SK-N-SH (cell line): Measurements from ENCODE around the gene CLINT1. TPM values are rescaled to one million over a fixed set of nuclear protein-coding genes. Genes with fewer than 3 reads are reported as not detected.

ENCODE experiments used
- CTCF ChIA-PET: fragments of 300-600, 350-600 bp; formaldehyde crosslinking; extraction: SDS; loops from one replicate; lab custom pipeline; 2021; lab: Yijun Ruan, JAX
- POLR2A ChIA-PET: fragments of 350-600 bp; sonication (Branson Sonifier 250); formaldehyde crosslinking; extraction: SDS; loops from one replicate; lab custom pipeline; 2020; ENCODE audit warnings: antibody characterized with exemption, inconsistent platforms; lab: Yijun Ruan, JAX
- DNase-seq: peaks from one replicate; pipeline ENCODE4 v3.0.0; 2012
- H2AFZ ChIP-seq: fragments of 200-600 bp; sonication (generic); 2 replicates; pipeline ENCODE4 v1.8.1; 2016; ENCODE audit warnings: antibody characterized with exemption, mild to moderate bottlenecking, low read depth
- H3F3A ChIP-seq: fragments of 200-600 bp; sonication (generic); replicated peaks from 2 replicates; pipeline ENCODE3; 2016; ENCODE audit warnings: antibody characterized with exemption, mild to moderate bottlenecking; ENCODE audit not compliant: insufficient read depth
- H3K27ac ChIP-seq, 2 experiments: fragments of 200-500 bp in 1 of 2; fragments of 200-600 bp in 1 of 2; sonication (Bioruptor generic) in 1 of 2; sonication (generic), shearing (Covaris generic) in 1 of 2; 2 replicates each; pipeline versions ENCODE4 v1.5.1 to v1.6.1; 2014 to 2016; ENCODE audit warnings: low read depth in 2 of 2, inconsistent platforms in 1 of 2, low read length in 1 of 2, mild to moderate bottlenecking in 1 of 2, mixed read lengths in 1 of 2
- H3K27me3 ChIP-seq: fragments of 200-600 bp; sonication (generic), shearing (Covaris generic); 2 replicates; pipeline ENCODE4 v1.6.1; 2016; ENCODE audit warnings: mixed run types; ENCODE audit not compliant: insufficient read depth
- H3K36me3 ChIP-seq, 2 experiments: fragments of 200-500 bp in 1 of 2; fragments of 200-600 bp in 1 of 2; sonication (Bioruptor generic) in 1 of 2; sonication (generic) in 1 of 2; replicated peaks in 1 of 2; 2 replicates each; pipeline versions ENCODE3 to v1.5.1; 2014 to 2016; ENCODE audit warnings: low read length in 1 of 2, mild to moderate bottlenecking in 1 of 2; ENCODE audit not compliant: insufficient read depth in 2 of 2, control insufficient read depth in 1 of 2
- H3K4me1 ChIP-seq, 2 experiments: fragments of 200-500 bp in 1 of 2; fragments of 200-600 bp in 1 of 2; sonication (Bioruptor generic) in 1 of 2; sonication (generic), shearing (Covaris generic) in 1 of 2; 2 replicates each; pipeline versions ENCODE4 v1.5.1 to v1.6.1; 2014 to 2016; ENCODE audit warnings: low read depth in 1 of 2, low read length in 1 of 2, mixed run types in 1 of 2; ENCODE audit not compliant: insufficient read depth in 2 of 2, control insufficient read depth in 1 of 2
- H3K4me2 ChIP-seq: fragments of 200-600 bp; sonication (generic), shearing (Covaris generic); 2 replicates; pipeline ENCODE4 v1.6.1; 2017; ENCODE audit warnings: mixed run types
- H3K4me3 ChIP-seq, 2 experiments: fragments of 200-500 bp in 1 of 2; fragments of 200-600 bp in 1 of 2; sonication (Bioruptor generic) in 1 of 2; sonication (generic), shearing (Covaris generic) in 1 of 2; 2 replicates each; pipeline versions ENCODE4 v1.5.1 to v1.8.1; 2014 to 2016; ENCODE audit warnings: low read depth in 2 of 2, inconsistent platforms in 1 of 2, low read length in 1 of 2, mild to moderate bottlenecking in 1 of 2, mixed read lengths in 1 of 2, moderate library complexity in 1 of 2
- H3K79me2 ChIP-seq: fragments of 200-600 bp; sonication (generic); 2 replicates; pipeline ENCODE4 v1.8.1; 2017; ENCODE audit warnings: mild to moderate bottlenecking; ENCODE audit not compliant: insufficient read depth
- H3K9ac ChIP-seq: fragments of 200-600 bp; sonication (generic); 2 replicates; pipeline ENCODE4 v1.6.1; 2017; ENCODE audit warnings: mixed run types
- H3K9me2 ChIP-seq: fragments of 200-600 bp; sonication (generic); 2 replicates; pipeline ENCODE4 v1.6.1; 2017; ENCODE audit warnings: mixed run types
- H3K9me3 ChIP-seq: fragments of 200-600 bp; sonication (generic); 2 replicates; pipeline ENCODE4 v1.6.1; 2017; ENCODE audit warnings: mixed run types, mild to moderate bottlenecking, moderate library complexity
- H4K20me1 ChIP-seq: fragments of 200-600 bp; sonication (generic); 2 replicates; pipeline ENCODE4 v1.6.1; 2017; ENCODE audit warnings: mild to moderate bottlenecking, mixed run types; ENCODE audit not compliant: insufficient read depth
- CHD2 ChIP-seq: fragments of 150-350 bp; IDR thresholded peaks from 2 replicates; pipeline ENCODE4 v1.6.1; 2018; ENCODE audit warnings: low read length; ENCODE audit not compliant: partially characterized antibody
- CTCF ChIP-seq: fragments of 200-600 bp; sonication (generic); IDR thresholded peaks from 2 replicates; pipeline ENCODE4 v1.6.1; 2017; ENCODE audit warnings: antibody characterized with exemption, mild to moderate bottlenecking, moderate library complexity
- GABPA ChIP-seq: IDR thresholded peaks from 2 replicates; pipeline ENCODE4 v1.4.0; 2012; ENCODE audit warnings: low read depth, mild to moderate bottlenecking
- MXI1 ChIP-seq: IDR thresholded peaks from 2 replicates; pipeline ENCODE4 v1.6.1; 2012; ENCODE audit warnings: mild to moderate bottlenecking, low read depth, low read length, improper control_type of control experiment
- NRF1 ChIP-seq: IDR thresholded peaks from 2 replicates; pipeline ENCODE4 v1.6.1; 2012; ENCODE audit warnings: low read depth, mild to moderate bottlenecking, low read length
- RCOR1 ChIP-seq: fragments of 150-350 bp; IDR thresholded peaks from 2 replicates; pipeline ENCODE4 v1.6.1; 2017; ENCODE audit warnings: antibody characterized with exemption, low read length
- SMC3 ChIP-seq: IDR thresholded peaks from 2 replicates; pipeline ENCODE4 v1.6.1; 2012; ENCODE audit warnings: low read depth, low read length, improper control_type of control experiment
- TCF12 ChIP-seq: IDR thresholded peaks from 2 replicates; pipeline ENCODE4 v1.4.0; 2012
- WGBS: methylation state at CpG from one replicate; pipeline ENCODE4 v1.1.6; 2017; ENCODE audit warnings: low lambda C conversion rate; 5-methylcytosine and 5-hydroxymethylcytosine counted together
- polyA plus RNA-seq, 3 experiments: library from polyadenylated mRNA; depleted of rRNA; stranded (reverse); fragments of >200 nt; gene quantifications; 2 replicates each; pipeline ENCODE4 v1.2.3, GENCODE V29; 2012

CLINT1 gene
- polyA plus RNA-seq, 1 of the 3 experiments (the other 2 are of a cell fraction), result 65.4 TPM

GRCh38 chr5:157828944-157829639, 29.9 kb downstream of the CLINT1 start:
- POLR2A ChIA-PET, result no interaction called here
- no peaks in the 10 kb centered on the region for H3K27me3 ChIP-seq
- H3K27ac ChIP-seq, result no peak overlapping the region
- TF ChIP-seq MXI1 (no peak), CTCF (peak; percentile 39), NRF1 (no peak), CHD2 (no peak)
- no peak overlapping the region for H3K4me2 ChIP-seq
- H3K4me1 ChIP-seq, result peaks cover 2 to 12% of the 10 kb centered on the region in 2 experiments; a peak in 2 of 4 replicates
- 97% methylated on average over 4 of the region's 4 CpGs for WGBS
- peak; percentile 14 for DNase-seq
- H3K4me3 ChIP-seq, result no peak overlapping the region
- H3K9ac ChIP-seq, result no peak overlapping the region
- CTCF ChIA-PET, result interaction anchor here (0.7 to 1.9 kb wide), 5 partner anchors 9 to 127 kb away, joined by 3 to 5 read pairs (median 3); no protein-coding TSS in a partner anchor
- peaks cover 93% of the 10 kb centered on the region for H3K79me2 ChIP-seq
- H2AFZ ChIP-seq, result no peak overlapping the region
- peaks cover 16% of the 10 kb centered on the region for H3F3A ChIP-seq
- H3K9me3 ChIP-seq, result no peaks in the 10 kb centered on the region
- H4K20me1 ChIP-seq, result peaks cover 92% of the 10 kb centered on the region
- peaks cover 0 to 5% of the 10 kb centered on the region in 2 experiments for H3K36me3 ChIP-seq
- H3K9me2 ChIP-seq, result no peaks in the 10 kb centered on the region

DNA sequence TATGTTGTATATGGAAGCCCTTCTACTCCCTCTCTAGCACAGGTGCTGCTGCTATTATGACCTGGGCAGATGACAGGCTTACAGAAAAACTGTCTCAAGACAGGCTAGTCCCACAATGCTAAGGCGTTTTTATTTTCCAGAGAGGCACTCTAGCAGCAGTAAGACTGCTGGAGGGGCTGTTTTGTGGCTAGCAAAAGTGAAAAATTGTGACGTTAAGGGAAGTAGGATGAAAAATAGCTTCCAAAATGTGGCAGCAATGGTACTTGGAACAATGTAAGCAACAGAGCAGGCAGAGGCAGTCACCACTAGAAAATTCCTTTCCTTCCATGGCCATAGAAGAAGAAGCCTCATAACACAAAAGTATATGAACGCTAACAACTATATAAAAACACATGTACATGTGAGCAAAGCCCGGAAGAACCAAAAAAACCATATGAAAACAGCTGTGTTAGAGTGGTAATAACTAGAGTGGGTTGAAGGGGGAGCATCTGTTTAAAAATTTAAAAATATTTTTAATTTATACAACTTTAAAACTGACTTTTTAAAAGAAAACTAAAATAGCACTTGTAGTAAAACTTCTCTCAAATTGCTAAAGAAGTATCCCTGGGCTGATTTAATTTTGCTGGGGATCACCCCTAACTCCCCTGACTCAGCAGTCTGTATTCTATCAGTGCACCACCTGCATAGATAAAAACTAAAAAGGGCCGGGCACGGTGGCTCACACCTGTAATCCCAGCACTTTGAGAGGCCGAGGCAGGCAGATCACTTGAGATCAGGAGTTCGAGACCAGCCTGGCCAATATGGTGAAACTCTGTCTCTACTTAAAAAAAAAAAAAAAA, 30.6 kb downstream of the CLINT1 start:
- Histone ChIP-seq H4K20me1 (peaks cover 90% of the 10 kb centered on the region), H2AFZ (no peak overlapping the region), H3K9ac (no peak overlapping the region), H3K79me2 (peaks cover 92% of the 10 kb centered on the region), H3K4me1 (peaks cover 2 to 12% of the 10 kb centered on the region in 2 experiments; a peak in 2 of 4 replicates), H3K9me3 (no peaks in the 10 kb centered on the region), H3K27me3 (no peaks in the 10 kb centered on the region), H3K36me3 (peaks cover 0 to 5% of the 10 kb centered on the region in 2 experiments), H3K27ac (no peak overlapping the region), H3K4me2 (no peak overlapping the region), H3K4me3 (no peak overlapping the region), H3K9me2 (no peaks in the 10 kb centered on the region), H3F3A (peaks cover 16% of the 10 kb centered on the region)
- CTCF ChIA-PET, result interaction anchor here (0.7 to 1.9 kb wide), 6 partner anchors 8 to 128 kb away, joined by 3 to 5 read pairs (median 3); no protein-coding TSS in a partner anchor
- TF ChIP-seq SMC3 (no peak), GABPA (no peak), RCOR1 (no peak), CTCF (no peak), TCF12 (no peak)
- no peak for DNase-seq
- WGBS, result 80% methylated on average over 8 of the region's 8 CpGs
- POLR2A ChIA-PET, result no interaction called here
